ENCODE results near the gene AEN.

Gene AEN, protein sequence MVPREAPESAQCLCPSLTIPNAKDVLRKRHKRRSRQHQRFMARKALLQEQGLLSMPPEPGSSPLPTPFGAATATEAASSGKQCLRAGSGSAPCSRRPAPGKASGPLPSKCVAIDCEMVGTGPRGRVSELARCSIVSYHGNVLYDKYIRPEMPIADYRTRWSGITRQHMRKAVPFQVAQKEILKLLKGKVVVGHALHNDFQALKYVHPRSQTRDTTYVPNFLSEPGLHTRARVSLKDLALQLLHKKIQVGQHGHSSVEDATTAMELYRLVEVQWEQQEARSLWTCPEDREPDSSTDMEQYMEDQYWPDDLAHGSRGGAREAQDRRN

DNA sequence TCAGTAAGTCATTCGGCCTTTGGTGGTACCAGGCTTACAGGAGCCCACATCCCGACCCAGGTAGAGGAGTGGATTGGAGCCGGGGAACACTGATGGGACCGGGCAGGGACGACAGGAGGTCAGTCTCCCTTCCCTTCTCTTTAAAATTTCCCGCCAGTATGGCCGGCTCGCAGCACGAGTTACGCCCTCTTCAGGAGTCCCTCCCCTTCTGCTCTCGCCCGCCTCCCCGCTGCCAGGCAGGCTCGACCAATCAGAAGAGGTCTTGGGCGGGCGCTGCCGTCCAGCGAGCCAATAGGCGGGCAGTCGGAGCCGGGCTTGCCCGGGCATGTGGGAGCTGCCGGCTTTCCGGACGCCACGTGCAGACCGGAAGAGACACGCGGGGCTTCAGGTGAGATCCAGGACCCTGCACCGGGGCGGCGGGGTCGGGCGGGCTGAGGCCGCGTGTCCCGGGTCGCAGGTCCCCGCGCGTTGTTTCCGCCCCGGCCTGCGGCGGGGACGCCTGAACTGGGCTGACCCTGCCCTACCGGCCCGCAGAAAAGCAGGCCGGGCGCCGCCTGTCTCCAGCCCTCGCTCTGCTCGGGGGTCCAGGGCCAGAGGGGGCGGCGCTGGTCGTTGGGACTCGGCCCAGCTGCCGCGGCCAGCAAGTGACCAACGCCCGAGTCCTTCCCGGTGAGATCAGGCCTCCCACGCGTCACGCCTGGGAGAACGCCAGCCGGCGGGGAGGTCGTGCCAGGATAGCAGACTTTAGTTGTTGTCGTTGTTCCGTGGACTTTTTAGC is at the start of gene AEN:
AEN (plus strand) TSS at position 346 of the 778 bp plus-strand sequence. CDS start 4,870 bp downstream, outside the sequence.
- DNase-seq (ENCODE audit: low read depth in 2 of 3, low spot score in 1 of 3) = peak; percentile 85 to 94 (median 92)

DNA sequence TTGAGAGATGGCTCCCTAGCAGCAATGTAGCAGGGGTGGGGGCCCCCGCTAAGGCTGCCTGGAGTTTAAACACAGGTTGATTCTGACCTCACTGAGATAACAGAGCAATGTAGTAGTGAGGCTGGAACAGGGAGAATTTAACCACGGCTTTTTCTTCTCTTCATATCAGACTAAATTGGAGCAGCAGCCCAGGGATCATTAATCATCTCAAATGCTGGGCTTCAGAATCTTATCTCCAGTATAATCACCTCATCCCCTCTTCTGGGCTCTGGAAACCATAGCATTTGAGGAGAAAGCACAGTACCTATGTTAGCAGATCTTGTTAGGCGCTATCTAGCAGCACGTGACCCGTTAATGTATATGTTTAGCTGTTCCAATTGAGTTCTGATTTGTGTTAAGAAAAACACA is 49.3 kb upstream of the AEN start:
- DNase-seq (ENCODE audit: low read depth in 2 of 3, low spot score in 1 of 3) = no peak

DNA sequence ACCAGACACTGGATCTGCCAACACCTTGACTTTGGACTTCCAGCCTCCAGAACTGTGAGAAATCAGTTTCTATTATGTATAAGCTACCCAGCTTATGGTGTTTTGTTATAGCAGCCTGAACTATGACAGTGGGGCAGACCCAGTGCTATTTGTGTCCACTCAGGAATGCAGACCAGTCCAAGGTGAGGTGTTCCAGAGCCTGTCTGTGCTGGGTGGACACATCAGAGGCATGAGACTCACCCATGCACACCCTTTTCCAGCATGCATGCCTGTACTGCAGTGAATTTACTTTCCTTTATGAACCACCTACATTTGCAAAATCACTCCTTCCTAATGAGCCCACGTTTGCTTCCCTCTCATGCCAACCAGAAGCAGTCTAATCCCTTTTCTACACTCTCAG is 47.1 kb upstream of the AEN start:
- no peak for DNase-seq (ENCODE audit: low read depth in 2 of 3, low spot score in 1 of 3)

DNA sequence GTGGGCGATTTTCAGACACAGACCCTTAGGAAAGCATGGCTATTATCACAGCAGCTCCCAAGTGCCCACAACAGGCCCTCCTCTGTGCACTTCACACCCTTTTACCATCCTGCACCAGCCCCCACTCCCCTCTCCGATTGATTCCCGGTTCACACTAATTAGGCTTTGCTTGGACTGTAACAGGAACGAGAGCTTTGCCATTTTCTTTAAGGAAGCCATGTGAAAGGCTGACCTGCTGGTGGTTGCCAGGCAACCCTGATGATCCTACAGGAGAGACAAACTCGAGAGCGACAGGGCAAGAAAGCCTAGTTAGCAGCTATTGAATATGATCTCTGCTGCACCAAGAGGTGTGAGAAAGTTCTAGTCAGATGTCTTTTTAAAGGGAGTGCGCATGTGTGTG is 46.5 kb upstream of the AEN start:
- DNase-seq (ENCODE audit: low read depth in 2 of 3, low spot score in 1 of 3) = no peak

DNA sequence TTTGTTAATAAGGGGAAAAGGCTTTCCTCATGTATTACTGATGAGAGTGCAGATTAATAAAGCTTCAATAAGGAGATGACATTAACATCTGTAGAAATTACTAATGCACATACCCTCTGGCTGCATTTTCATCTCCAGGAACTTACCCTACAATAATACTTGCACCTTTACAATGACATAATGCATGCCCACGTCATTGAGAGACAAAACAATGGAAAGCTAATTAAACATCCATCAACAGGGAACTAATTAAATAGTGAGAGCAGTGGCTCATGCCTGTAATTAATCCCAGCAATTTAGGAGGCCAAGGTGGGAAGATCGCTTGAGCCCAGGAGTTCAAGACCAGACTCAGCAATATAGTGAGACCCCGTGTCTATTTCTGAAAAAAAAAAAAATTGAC is 41.8 kb upstream of the AEN start:
- DNase-seq (ENCODE audit: low read depth in 2 of 3, low spot score in 1 of 3) = no peak

DNA sequence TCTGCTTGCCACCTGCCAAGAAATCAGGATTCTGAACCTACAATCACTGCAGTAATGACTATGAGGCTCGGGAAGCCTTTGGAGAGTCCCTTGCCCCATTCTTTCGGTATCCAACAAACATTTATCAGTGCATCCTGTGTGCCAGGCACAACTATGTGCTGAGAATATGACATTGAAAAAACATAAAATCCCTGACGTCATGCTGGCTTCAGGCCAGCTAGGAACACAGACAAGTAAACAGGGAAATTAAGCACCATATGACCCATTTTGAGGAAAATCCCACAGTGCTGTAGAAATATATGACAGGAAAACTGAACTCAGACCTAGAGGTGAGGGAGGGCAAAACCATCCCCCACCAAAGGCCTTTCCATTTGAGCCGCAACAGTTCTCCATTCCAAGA is 40.6 kb upstream of the AEN start:
- DNase-seq (ENCODE audit: low read depth in 2 of 3, low spot score in 1 of 3) = no peak

DNA sequence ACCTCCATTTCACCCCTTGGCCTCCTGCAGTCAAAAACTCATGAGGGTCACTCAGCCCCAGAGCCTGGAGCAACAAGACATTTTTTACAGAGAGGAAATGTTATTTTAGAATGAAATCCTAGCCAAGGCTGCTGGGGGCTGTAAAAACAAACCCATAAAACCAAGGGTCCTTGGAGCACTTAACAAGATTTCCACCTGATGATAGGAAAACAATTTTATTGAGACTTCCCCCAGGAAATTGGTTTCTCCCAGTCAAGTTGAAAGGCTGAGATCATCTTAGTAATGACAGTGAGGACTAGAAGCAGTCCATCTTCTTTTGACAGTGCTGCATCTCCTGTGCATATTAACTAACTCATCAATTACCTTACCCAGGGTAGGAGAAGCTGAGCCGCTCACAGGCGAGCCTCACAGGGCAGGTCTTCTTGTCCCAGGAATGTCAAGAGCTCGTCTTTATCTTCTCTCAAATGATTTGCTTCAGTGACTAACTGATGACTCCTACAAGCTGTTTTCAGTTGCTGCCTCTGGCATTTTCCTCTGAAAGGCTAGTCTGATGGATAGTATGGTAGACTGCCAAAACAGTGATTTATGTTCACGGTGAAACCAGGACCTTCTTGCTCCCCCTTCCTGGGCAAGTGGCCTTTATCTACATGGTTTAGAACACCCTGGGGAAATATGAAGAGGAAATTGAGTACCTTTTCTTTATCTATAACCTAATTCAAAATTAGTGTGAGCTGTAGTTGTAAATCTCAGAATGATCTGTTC is 34.6 kb upstream of the AEN start:
- DNase-seq (ENCODE audit: low read depth in 2 of 3, low spot score in 1 of 3) = no peak

DNA sequence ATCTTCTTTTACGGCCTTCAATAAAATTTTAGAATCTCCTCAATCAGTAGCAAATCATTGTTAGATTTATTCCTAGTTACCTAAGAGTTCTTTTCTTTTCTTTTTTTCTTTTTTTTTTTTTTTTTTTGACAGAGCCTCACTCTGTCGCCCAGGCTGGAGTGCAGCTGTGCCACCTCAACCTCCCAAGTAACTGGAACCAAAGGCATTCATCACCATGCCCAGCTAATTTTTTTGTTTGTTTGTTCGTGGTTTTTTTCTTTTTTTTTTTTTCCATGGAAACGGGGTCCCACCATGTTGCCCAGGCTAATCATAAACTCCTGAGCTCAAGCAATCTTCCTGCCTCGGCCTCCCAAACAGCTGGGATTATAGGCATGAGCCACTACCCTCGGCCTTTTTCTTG is 30.4 kb upstream of the AEN start:
- DNase-seq (ENCODE audit: low read depth in 2 of 3, low spot score in 1 of 3) = no peak

DNA sequence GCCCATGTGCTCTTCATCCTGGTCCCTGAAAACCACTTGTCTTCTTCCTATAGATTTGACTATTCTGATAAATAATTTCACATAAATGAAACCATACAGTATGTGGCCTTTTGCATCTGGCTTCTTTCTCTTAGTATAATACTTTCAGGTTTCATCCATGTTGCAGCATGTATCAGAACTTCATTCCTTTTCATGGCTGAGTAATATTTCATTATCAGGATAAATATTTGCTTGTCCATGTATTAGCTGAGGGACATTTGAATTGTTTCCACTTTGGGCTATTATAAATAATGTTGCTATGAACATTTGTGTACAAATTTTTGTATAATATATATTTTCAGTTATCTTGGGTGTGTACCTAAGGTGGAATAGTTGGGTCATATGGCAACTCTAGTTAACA is 29.8 kb upstream of the AEN start:
- DNase-seq (ENCODE audit: low read depth in 2 of 3, low spot score in 1 of 3) = no peak

DNA sequence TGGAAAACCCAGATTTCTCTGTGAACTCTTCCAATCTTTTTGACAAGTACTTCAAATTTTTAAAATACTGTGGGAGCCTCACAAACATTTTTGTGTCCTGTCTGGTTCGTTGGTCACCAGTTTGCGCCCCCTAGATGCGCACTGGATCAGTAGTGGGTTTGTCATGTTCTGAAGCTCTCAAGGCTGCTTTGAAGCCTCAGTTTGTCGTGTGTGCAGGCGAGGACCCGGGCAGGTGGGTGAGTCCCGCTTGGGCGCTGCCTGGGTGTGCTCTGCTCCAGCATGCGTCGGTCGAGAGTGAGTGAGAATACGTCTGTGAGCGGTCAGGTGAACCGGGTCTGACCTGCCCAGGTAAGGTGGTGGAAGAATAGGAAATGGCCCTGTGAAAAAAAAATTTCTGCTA is 17.3 kb upstream of the AEN start:
- no peak for DNase-seq (ENCODE audit: low read depth in 2 of 3, low spot score in 1 of 3)

DNA sequence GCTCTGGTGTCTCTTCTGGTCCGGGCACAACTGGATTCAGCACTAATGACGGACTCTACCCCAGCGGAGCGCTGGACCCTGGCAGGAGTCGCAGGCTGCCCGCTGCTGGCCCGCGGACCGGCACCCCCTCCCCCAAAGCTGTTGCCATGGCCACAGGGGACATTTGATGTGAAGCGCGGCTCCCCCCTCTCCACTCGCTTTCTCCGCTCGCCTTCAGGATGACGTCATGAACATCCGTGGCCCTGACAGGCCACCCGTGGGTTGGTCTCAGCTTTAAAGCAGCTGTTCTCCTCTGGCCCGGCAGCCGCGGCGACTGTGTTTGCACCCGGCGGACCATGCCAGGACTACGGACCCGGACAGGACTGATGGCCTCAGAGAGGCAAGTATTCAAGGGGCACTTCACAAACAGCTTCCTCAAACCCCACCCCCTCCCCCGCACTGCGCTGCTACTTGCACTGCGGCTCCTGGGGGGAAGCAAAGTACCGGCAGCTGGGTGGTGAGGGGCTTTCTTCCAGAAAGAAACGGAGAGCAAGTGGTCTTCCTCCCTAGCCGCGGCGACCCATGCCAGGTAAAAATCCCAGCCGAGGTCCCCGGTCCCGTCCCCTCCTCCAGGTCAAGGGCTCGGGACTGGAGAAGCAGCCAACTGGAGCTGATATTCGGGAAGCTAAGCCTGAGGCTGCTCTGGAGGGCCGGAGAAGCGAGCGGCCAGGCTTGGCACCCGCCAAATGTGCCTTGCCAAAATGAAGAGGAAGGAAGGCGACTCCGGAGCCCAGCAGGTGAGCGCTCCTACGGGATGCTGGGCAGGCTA is 16.6 kb upstream of the AEN start:
- no peak for DNase-seq (ENCODE audit: low read depth in 2 of 3, low spot score in 1 of 3)

DNA sequence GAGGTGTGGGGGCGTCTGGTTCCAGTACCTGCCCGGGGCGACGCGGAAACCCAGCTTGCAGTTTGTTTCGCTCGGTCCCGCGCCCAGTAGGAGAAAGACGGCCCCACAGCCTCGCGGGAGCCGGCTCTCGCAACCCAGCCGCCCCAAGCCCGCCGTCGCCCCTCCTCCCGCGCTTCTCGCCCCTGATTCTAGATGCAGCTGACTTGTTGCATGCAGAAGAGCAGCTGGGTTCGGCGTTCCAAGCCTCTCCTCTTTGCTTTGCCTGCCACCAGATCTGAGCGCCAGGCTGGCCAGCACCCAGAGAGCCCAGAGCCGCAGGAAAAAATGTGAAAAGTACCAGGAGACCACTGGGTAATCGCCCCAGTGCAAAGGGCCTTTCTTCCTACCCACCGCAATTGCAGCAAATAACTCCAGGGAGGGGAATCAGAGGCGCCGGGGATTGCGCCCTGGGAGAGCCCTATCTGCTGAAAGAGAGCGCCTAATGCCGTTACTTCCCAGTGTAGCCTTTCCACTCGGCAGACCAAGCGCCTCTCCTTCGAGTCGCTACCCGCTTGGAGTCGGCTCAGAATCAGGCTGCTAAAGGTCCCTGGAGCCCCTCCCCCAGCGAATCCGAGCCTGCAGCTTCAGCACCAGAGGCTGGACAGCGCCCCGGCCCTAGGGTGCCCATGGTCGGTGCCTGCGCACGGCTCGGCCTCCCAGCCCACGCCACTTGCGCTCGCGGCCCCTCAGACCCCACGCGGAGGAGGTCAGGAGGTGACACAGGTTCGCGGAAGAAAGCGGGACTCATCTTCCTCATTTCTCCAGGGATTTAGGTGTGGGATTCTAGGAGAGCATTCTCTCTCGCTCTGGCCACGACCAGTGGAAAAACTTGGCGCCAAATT is 15.7 kb upstream of the AEN start:
- DNase-seq (ENCODE audit: low read depth in 2 of 3, low spot score in 1 of 3) = peak in 1 of 3 donors; percentile 40

DNA sequence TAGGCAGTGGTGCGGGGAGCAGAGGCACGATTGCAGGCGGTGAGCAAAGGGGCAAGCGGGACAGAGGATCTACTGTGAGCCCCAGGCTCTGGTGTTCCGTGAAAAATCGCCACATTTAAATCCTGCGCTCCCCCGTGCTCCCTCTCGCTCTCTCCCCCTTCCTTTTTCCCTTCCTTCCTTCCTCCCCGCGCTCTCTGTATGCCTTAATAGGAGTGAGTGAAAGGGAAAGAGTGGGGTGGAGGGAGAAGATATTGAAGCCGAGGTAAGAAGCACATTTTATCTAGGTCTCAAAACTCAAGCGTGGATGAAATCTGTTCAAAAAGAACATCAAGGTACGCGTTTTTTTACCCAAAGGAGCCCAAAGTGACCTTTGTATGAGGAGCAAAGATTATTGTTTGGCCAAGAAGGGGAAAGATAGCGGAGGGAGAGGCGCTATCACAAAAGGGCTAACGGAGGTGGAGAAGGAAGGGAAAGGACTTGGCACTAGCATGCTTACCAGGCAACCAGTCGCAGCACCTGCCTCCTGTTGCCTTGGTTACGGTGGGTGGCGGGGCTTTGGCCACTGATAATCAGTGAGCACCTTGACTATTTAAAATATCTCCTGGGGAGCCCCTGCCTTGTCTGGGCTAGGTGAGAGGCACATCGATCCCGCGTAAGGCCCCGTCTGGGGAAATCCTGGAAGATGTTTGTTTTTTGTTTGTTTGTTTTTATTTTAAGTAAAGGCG is 14.9 kb upstream of the AEN start:
- DNase-seq (ENCODE audit: low read depth in 2 of 3, low spot score in 1 of 3) = no peak

DNA sequence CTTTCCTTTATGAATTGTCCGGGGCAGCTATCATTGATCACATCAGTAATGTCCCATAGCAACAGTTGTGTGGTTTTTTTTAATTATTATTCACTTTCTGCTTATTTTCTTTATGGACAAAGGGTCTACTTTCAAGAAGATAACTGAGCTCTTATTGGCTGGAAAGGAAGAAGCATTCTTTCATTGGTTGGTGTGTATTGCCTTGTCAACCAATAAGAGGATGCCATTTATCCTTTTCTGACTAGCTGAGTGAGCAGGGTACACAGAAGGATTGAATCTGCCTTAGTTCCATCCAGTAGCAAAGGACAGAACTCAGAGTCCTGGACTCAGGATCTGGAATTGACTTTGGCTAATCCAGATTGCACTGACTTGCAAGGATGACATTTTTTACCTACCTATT is 13.2 kb upstream of the AEN start:
- no peak for DNase-seq (ENCODE audit: low read depth in 2 of 3, low spot score in 1 of 3)

DNA sequence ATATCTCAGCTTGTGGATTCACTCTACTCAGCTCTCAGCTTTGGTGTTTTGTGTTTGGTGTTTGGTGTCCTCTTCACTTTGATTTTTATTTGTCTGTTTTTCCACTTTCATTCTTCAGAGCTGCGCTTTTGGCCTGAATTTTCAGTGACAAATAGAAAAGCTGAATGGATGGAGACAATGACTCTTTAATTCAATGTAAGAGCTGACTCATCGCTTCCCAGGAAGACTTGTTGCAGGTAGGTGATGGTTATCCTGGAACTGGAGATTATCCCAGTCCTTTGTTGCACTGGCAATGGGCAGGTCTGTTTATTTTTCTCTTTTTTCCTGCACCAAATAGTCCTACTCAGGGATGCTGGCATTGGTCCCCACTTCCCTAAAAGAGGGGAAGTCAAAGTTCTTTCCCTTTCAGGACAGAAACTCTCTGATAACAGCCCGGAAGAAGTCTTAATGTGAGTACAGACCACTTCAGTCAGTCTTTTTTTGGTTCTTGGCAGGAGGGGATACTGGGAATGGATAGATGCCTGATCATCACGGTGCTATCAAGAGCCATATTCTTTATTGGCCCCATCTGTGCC is 12.4 kb upstream of the AEN start:
- no peak for DNase-seq (ENCODE audit: low read depth in 2 of 3, low spot score in 1 of 3)

DNA sequence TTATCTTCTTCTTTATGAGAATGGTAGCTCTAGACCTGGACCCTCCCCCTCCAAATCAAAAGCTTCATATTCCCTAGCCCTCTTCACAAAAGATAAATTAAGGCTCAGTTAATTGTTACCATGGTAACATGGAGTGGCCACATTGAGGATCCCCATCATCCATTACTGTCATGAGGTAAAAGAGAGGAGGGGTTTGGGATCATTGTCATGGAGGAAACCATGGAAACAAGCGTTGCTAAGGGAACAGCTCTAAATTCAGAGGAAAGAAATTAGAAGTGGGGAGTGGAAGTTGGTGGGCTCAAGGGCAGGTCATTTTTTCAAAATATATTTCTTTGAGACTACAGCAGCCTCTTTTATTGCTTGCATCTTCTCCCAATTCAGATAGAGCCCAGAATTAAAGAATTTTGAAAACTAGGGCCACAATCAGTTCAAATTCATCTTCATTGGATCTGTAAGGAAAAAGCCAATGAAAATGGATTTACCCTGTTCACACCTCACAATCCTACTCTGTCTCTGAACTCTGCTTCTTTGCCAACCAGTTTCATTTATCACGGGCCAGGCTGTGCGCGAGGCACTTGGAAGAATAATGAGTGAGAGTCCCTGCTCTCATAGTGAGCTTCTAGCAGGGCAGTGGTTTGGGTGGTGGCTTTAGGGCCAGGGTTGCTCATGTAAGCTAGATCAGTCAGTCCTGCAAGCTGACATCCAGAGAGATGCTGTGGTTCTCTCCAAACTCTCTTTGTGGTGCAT is 11.6 kb upstream of the AEN start:
- DNase-seq (ENCODE audit: low read depth in 2 of 3, low spot score in 1 of 3) = no peak

DNA sequence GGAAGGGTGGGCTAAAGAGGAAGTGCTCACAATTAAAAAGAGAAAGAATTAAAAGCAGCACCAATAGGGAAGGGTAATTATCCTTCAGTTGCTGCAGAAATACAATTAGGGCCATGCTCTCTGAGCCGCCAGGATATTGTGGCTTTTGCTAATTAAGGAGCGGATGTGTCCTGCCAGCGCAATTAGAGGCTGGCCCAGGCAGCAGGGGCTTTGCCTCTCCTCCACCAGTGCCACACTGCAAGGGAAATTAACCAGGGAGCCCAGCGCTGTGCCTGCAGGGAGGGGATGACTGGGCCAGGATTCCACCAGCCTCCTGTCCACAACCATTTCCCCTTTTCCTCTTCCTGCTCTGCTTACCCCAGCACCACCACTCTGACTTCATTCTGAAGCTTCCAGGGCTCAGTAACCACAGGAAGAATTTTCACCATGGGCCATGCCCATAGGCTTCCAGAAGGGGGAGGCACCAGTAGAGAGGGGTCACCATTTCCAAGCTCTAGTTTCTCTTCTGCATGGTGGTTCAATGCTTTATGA is 10.4 kb upstream of the AEN start:
- no peak for DNase-seq (ENCODE audit: low read depth in 2 of 3, low spot score in 1 of 3)

DNA sequence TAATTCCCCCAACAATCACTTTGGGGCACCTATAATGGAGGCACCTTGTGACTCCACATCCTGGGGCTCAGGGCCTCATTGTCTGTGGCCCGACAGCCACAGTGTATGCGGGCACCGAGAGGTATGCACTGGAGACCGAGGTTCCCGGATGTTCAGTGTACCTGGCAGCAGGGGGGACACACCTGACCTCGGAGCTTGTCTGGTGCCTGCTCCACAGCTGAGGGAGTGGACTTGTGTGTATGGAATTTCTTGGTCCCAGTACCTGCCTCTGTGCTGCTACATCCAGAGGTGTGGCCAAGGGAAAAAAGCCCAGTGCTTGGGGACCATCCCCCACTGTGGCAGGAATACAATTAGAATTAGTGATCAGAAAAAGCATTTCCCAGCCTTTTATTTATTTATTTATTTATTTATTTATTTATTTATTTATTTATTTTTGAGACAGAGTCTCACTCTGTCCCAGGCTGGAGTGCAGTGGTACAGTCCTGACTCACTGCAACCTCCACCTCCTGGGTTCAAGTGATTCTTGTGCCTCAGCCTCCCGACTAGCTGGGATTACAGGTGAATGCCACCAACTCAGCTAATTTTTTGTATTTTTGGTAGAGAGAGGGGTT is 8.8 kb upstream of the AEN start:
- no peak for DNase-seq (ENCODE audit: low read depth in 2 of 3, low spot score in 1 of 3)

Measured in stimulated activated CD4-positive, alpha-beta T cell treated with anti-CD3 and anti-CD28 coated beads, Interleukin-12 subunit alpha, Interleukin-12 subunit beta, amount 100 ng/mL, for 48 hours (primary cell).